Measurements from ENCODE around the gene ALK.

ALK gene

GRCh38 chr2:29528891-29529520, 392.4 kb downstream of the ALK start:
- Histone ChIP-seq H3K27ac (no peak overlapping the region), H4K20me1 (ENCODE audit: insufficient read depth) (no peaks in the 10 kb centered on the region), H3K9ac (no peak overlapping the region), H3K36me3 (ENCODE audit: insufficient read depth) (no peaks in the 10 kb centered on the region), H2AFZ (ENCODE audit: low read depth) (no peak overlapping the region), H3K4me2 (no peak overlapping the region), H3K27me3 (ENCODE audit: insufficient read depth, low read depth) (no peaks in the 10 kb centered on the region), H3K4me3 (IDR thresholded peaks at IDR 0.05; ENCODE audit: insufficient read depth, low read depth, low read length) (no peak overlapping the region), H3K4me1 (ENCODE audit: low read depth, poor library complexity, severe bottlenecking) (no peaks in the 10 kb centered on the region), H3K79me2 (ENCODE audit: insufficient read depth, low read depth) (no peaks in the 10 kb centered on the region)
- TF ChIP-seq, protein P1, sequence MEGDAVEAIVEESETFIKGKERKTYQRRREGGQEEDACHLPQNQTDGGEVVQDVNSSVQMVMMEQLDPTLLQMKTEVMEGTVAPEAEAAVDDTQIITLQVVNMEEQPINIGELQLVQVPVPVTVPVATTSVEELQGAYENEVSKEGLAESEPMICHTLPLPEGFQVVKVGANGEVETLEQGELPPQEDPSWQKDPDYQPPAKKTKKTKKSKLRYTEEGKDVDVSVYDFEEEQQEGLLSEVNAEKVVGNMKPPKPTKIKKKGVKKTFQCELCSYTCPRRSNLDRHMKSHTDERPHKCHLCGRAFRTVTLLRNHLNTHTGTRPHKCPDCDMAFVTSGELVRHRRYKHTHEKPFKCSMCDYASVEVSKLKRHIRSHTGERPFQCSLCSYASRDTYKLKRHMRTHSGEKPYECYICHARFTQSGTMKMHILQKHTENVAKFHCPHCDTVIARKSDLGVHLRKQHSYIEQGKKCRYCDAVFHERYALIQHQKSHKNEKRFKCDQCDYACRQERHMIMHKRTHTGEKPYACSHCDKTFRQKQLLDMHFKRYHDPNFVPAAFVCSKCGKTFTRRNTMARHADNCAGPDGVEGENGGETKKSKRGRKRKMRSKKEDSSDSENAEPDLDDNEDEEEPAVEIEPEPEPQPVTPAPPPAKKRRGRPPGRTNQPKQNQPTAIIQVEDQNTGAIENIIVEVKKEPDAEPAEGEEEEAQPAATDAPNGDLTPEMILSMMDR (conservative IDR thresholded peaks at IDR 0.05; ENCODE audit: low read depth, low read length): no peak

GRCh38 chr2:29528371-29528770, 393.0 kb downstream of the ALK start:
- Histone ChIP-seq H2AFZ (ENCODE audit: low read depth) (no peak overlapping the region), H3K4me2 (no peak overlapping the region), H3K79me2 (ENCODE audit: insufficient read depth, low read depth) (no peaks in the 10 kb centered on the region), H3K4me1 (ENCODE audit: low read depth, poor library complexity, severe bottlenecking) (no peaks in the 10 kb centered on the region), H3K4me3 (IDR thresholded peaks at IDR 0.05; ENCODE audit: insufficient read depth, low read depth, low read length) (no peak overlapping the region), H3K27ac (no peak overlapping the region), H3K36me3 (ENCODE audit: insufficient read depth) (no peaks in the 10 kb centered on the region), H3K27me3 (ENCODE audit: insufficient read depth, low read depth) (no peaks in the 10 kb centered on the region), H4K20me1 (ENCODE audit: insufficient read depth) (no peaks in the 10 kb centered on the region), H3K9ac (no peak overlapping the region)
- TF ChIP-seq, protein P1 (conservative IDR thresholded peaks at IDR 0.05; ENCODE audit: low read depth, low read length): no peak

GRCh38 chr2:29527947-29528346, 393.4 kb downstream of the ALK start:
- Histone ChIP-seq H3K27ac (no peak overlapping the region), H3K36me3 (ENCODE audit: insufficient read depth) (no peaks in the 10 kb centered on the region)

DNA sequence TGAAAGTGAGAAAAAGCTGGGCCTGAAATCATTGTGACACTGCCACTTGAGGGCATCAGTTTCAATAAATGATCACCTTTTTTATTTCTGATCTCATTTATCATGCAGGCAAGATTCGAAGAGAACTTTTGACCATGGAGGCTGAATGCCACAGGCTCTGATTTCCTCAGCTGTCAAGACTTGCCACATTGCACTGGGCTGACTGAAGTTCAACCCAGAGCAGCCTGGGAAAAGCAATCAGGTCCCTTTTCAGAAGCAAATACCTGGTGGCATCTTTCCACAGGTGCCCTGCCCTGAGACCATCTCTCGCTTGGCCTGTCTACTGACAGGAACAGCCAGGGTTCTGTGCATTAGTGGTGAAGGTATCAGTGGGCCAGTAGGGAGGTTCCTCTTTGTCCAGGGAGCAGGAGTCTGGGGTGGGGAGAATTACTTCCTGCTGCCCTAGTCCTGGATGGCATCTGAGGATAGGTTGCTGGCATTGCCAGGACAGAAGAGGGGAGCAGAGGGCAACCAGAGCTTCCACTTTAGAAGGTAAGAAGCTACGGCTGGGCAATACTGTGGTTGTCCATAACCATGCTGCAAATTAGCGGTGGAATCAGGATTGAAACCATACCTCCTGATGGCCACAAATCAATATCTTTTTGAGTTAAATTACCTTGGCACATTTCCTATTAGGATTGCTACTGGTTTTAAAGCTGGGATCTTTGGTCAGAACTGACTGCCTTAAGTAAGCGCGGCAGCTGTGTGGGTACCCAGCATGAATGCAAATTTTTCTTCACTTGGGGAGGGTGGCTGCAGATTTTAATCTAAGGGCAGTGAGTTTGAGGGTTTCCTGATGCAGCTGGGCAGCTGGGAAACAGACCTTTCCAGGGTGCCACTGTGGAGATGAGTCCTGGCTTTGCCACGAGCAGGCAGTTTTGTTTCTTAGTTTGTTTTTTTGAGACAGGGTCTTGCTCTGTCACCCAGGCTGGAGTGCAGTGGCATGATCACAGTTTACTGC, 394.5 kb downstream of the ALK start:
- no peak overlapping the region for H3K9ac ChIP-seq
- no peaks in the 10 kb centered on the region for H4K20me1 ChIP-seq (ENCODE audit: insufficient read depth)
- no peak overlapping the region for H3K27ac ChIP-seq
- no peaks in the 10 kb centered on the region for H3K4me1 ChIP-seq (ENCODE audit: low read depth, poor library complexity, severe bottlenecking)
- no peak overlapping the region for H3K4me3 ChIP-seq (IDR thresholded peaks at IDR 0.05; ENCODE audit: insufficient read depth, low read depth, low read length)
- H3K79me2 ChIP-seq (ENCODE audit: insufficient read depth, low read depth): no peaks in the 10 kb centered on the region
- TF ChIP-seq, protein P1 (conservative IDR thresholded peaks at IDR 0.05; ENCODE audit: low read depth, low read length): no peak
- no peaks in the 10 kb centered on the region for H3K36me3 ChIP-seq (ENCODE audit: insufficient read depth)
- H2AFZ ChIP-seq (ENCODE audit: low read depth): no peak overlapping the region
- H3K4me2 ChIP-seq: no peak overlapping the region
- no peaks in the 10 kb centered on the region for H3K27me3 ChIP-seq (ENCODE audit: insufficient read depth, low read depth)

More at GRCh38 chr2:29527947-29528346, 393.4 kb downstream of the ALK start:
- H3K9ac ChIP-seq: no peak overlapping the region
- H2AFZ ChIP-seq (ENCODE audit: low read depth): no peak overlapping the region
- H3K4me3 ChIP-seq (IDR thresholded peaks at IDR 0.05; ENCODE audit: insufficient read depth, low read depth, low read length): no peak overlapping the region
- H4K20me1 ChIP-seq (ENCODE audit: insufficient read depth): no peaks in the 10 kb centered on the region
- no peaks in the 10 kb centered on the region for H3K27me3 ChIP-seq (ENCODE audit: insufficient read depth, low read depth)
- TF ChIP-seq, protein P1 (conservative IDR thresholded peaks at IDR 0.05; ENCODE audit: low read depth, low read length): no peak
- no peaks in the 10 kb centered on the region for H3K4me1 ChIP-seq (ENCODE audit: low read depth, poor library complexity, severe bottlenecking)
- no peaks in the 10 kb centered on the region for H3K79me2 ChIP-seq (ENCODE audit: insufficient read depth, low read depth)
- no peak overlapping the region for H3K4me2 ChIP-seq
